ENCODE measurements around the gene CETN3.

Gene CETN3

DNA sequence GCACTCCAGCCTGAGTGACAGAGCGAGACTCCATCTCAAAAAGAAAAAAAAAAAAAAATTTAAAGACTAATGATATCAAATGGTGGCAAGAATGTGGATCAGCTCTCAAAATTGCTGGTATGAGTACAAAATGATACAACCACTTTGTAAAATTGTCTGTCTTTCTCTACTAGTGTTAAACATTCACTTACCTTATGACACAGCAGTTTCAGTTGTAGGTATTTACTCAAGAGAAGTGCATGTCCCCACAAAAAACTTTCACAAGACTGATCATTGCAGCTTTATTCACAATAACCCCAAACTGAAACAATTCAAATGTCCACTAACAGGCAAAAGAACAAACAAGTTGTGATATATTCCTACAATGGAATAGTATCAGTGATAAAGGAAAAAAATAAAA lies 14.7 kb upstream of the CETN3 start:
- no peak overlapping the region for H3K4me3 ChIP-seq (replicated peaks in 1 of 2; ENCODE audit: low read depth in 2 of 2, low read length in 2 of 2)
- DNase-seq (ENCODE audit: low read depth in 2 of 2) = no peak
- TF ChIP-seq, protein P1, sequence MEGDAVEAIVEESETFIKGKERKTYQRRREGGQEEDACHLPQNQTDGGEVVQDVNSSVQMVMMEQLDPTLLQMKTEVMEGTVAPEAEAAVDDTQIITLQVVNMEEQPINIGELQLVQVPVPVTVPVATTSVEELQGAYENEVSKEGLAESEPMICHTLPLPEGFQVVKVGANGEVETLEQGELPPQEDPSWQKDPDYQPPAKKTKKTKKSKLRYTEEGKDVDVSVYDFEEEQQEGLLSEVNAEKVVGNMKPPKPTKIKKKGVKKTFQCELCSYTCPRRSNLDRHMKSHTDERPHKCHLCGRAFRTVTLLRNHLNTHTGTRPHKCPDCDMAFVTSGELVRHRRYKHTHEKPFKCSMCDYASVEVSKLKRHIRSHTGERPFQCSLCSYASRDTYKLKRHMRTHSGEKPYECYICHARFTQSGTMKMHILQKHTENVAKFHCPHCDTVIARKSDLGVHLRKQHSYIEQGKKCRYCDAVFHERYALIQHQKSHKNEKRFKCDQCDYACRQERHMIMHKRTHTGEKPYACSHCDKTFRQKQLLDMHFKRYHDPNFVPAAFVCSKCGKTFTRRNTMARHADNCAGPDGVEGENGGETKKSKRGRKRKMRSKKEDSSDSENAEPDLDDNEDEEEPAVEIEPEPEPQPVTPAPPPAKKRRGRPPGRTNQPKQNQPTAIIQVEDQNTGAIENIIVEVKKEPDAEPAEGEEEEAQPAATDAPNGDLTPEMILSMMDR (IDR thresholded peaks at IDR 0.05; ENCODE audit: low read depth, low read length) = no peak

DNA sequence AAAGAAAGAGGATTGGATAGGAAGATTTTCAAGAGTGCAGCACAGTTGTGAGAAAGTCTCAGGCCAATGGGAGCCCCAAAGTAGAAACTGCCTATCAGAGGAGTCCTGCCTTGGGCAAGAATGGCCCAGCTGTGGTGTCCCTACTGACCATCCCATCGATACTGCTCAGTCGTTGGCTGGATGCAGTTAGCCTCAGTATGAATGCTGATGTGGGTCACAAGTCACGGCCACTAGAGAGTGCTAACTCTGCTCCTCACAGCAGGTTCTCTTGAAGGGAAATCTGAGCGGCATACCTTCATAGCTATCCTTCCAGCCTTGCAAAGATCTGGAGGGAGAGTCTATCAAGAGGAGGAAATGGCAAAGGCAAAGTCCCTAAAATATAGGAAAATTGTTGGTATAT lies 11.6 kb upstream of the CETN3 start:
- DNase-seq (ENCODE audit: low read depth in 2 of 2) = peak; percentile 18 to 21
- TF ChIP-seq, protein P1 (IDR thresholded peaks at IDR 0.05; ENCODE audit: low read depth, low read length) = peak; percentile 20
- no peak overlapping the region for H3K4me3 ChIP-seq (replicated peaks in 1 of 2; ENCODE audit: low read depth in 2 of 2, low read length in 2 of 2)

DNA sequence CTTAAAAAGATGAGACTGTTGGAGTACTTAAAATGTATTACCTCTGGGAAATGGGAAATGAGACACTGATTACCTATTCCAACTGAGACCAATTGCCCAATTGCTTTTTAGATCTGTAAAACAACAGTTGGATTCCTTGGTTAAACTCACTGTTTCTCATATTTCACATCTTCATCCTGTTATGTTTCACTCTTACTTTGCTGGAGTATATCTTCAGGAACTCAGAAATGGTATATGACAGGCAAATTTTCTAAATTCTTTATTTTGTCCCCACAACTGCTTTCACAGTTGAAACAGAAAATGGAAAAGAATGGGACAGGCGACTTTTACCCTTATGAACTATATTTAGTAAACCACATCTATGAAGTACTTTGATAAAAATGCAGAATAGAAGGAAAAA lies 8.7 kb upstream of the CETN3 start:
- TF ChIP-seq, protein P1 (IDR thresholded peaks at IDR 0.05; ENCODE audit: low read depth, low read length) = no peak
- no peak for DNase-seq (ENCODE audit: low read depth in 2 of 2)
- H3K4me3 ChIP-seq (replicated peaks in 1 of 2; ENCODE audit: low read depth in 2 of 2, low read length in 2 of 2) = no peak overlapping the region

DNA sequence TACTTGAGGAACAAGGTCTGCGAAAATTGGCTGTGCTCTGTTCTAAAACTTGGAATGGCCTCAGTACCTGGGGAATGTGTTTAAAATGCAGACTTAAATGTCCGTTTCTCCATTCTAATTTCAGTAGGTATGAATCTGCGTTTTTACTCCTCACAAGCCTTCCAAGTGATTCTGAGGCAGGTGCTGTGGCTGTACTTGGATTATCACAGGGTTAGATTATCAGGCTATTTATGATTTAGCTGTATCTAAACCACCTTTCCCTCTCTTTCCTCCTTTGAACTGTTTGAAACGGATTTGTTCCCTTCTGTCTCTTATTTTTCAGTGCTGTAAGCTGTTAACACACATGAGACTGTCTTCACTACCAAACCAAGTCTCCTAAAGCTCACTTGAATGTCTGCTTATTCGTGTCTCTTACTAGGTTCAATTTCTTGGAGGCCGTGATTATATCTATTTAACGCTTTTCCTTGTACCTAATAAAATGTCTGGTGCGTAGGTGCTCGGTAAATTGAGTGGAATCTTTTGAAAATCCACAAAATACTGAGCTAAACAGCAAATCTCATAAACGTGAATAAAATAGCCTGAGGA lies 714 bp upstream of the CETN3 start:
- DNase-seq (ENCODE audit: low read depth in 2 of 2) = peak in 1 of 2 donors; percentile 12
- peak overlapping the region; percentile 44 to 78 for H3K4me3 ChIP-seq (replicated peaks in 1 of 2; ENCODE audit: low read depth in 2 of 2, low read length in 2 of 2)
- TF ChIP-seq, protein P1 (IDR thresholded peaks at IDR 0.05; ENCODE audit: low read depth, low read length) = no peak

DNA sequence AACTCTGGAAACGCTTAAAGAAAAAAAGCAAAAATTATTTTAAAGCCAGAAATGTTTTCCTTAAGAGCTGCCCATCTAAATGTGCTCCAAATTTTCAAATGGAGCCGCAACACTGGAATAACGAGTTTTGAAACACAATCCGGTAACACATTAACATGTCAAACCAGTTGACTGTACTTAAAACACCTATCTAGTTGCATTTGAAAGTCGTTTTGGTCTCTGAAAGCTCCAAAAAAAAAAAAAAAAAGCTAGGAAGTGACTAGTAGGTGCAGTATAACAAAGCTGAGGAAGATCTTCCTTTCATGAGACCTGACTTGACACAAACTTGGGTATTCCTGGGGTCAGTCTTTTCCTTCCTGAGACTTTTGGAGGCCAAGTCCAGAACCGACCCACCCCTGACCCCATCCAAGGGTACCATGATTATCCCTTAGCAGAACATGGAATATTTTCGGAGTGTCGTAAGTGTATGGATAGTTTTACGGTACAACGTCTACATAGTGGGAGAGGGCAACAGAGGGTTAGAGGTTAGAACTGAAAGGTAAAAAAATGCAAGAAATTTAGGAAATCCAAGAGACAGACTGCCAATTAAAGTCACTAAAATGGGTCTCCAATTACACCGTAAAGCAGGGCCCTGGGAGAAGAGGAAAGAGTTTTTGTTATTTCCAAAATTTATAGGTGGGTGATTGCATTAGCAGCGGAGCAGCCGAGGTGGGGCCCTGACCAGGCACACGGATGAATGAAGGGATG lies 812 bp downstream of the CETN3 start:
- TF ChIP-seq, protein P1 (IDR thresholded peaks at IDR 0.05; ENCODE audit: low read depth, low read length) = no peak
- peak in 1 of 2 donors; percentile 2 for DNase-seq (ENCODE audit: low read depth in 2 of 2)

DNA sequence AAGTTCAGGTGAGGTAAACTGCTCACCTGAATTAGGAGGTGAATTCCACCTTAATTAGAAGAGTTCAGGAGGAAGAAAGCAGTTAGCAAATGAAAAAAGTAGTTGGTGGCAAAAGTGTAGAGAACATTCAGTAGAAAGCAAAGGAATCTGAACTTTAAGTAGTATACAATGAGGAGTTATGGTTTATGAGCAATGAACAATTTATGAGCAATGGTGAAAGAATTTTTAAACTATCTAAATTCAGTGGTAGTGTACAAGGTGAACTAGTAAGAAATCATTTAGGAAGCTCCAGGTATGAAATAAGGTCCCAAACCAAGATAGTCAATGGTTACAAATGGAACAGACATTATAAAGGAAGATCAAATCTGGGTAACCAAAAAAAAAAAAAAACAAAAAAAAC lies 3.1 kb downstream of the CETN3 start:
- no peak for DNase-seq (ENCODE audit: low read depth in 2 of 2)
- no peak overlapping the region for H3K4me3 ChIP-seq (replicated peaks in 1 of 2; ENCODE audit: low read depth in 2 of 2, low read length in 2 of 2)
- TF ChIP-seq, protein P1 (IDR thresholded peaks at IDR 0.05; ENCODE audit: low read depth, low read length) = no peak

More for the DNA sequence above, 812 bp downstream of the CETN3 start:
- H3K4me3 ChIP-seq (replicated peaks in 1 of 2; ENCODE audit: low read depth in 2 of 2, low read length in 2 of 2) = peak overlapping the region; percentile 86 to 95
